HG03095 (cell line): ENCODE measurements around the gene KIF26B.

ENCODE experiments used
- ATAC-seq: cut with Tn5 transposase; IDR thresholded peaks from one replicate; pipeline ENCODE4 v1.9.1; 2021; ENCODE audit warnings: moderate library complexity; ENCODE audit not compliant: unreplicated experiment

Gene KIF26B

DNA sequence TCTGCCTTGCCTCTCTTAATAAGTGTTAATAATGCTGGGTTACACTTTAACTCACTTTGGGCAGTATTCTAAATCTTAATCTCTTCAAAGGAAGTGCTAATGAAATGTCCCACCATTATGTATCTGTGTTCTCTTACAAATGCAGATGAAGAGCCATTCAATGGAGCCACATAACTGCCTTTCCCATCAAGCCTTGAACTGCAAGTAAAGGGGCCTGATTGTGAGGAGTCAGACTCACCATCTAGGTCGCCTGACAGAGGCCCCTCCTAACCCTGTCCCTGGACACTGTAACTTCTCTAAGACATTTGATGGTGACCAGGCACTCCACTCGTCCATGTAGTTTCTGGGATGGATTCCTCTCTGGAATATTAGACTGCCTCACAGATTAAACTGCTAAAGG is 329.4 kb downstream of the KIF26B start:
- ATAC-seq, result no peak

DNA sequence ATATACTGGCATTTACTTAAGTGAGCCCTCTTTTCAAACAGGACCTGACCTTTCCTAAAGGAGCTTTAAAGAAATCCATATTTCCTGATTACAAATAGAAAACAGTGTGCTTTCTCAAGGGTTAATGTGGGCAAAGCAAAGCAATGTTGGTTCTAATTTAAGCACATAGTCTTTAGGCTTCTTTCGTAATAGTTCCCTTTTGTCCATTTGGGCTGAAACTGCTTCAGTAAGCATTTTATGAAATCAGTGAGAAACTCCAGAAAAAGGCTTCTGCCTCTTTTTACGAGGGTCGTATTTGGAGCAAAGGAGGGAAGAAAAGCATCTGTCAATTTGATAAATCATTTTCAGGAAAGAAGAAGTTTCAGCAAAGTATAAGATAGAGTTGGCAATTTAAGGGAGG is 331.2 kb downstream of the KIF26B start:
- ATAC-seq, result no peak

DNA sequence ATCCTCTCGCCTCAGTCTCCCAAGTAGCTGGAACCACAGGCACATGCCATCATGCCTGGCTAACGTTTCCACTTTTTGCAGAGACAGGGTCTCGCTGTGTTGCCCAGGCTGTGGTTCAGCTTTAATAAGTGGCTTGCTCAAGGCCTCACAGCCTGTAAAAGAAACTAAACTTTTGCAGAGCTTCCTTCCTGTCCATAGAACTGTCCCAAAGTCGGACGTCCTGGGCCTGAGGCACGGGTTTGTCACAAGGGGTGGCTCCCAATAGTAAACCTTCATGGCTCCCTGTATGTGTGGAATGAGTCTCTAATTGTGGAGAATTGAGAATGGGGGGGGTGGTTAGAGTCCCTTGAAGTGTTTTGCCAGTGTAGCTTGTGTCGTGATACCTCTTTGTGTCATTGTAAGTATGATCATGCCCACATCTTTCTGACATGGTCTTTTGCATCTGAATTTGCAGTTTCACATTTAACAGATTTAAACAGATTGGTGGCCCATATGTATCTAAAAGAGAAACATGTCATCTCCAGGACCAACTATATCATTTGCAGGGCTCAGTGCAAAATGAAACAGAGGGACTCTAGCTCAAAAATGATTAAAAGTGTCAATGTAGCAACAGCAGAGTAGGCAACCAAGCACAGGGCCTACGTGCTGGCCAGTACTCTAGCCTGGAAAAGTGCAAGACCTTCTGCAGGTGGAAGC is 332.1 kb downstream of the KIF26B start:
- ATAC-seq, result no peak

DNA sequence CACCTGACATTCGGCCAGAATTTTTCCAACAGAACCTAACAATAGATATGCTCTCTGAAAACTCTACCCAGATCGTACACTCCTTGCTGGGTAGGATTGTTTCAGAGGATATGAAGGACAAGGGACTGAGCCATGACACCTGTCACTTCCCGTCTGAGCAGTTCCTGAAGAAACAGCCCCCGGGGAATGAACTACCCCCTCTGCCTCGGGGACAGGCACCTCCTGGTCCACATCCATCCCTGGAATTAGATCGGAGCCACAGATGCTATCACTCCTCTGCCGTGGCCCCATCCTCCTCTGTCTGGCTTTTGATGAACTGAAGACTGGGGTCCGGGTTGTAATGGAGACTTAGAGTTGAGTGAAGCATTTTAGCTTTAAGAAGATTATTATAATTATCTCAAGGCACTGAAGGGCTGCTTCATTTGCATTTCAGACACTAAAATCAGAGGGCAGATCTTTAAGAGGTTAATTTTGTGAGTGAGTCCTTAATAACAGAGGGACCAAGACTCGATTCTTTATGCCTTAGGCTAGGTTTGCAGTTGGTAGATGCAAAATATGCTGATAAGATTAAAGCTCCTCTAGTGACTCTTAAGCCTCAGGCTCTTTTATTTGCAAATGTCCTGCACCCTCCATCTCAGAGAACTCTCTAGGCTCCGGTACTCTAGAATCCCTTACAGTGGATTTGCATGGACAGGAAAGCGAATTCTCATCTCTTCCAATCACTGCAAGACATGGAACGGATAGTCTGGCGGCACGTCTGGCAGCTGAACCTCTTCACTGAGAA is 333.8 kb downstream of the KIF26B start:
- no peak for ATAC-seq

DNA sequence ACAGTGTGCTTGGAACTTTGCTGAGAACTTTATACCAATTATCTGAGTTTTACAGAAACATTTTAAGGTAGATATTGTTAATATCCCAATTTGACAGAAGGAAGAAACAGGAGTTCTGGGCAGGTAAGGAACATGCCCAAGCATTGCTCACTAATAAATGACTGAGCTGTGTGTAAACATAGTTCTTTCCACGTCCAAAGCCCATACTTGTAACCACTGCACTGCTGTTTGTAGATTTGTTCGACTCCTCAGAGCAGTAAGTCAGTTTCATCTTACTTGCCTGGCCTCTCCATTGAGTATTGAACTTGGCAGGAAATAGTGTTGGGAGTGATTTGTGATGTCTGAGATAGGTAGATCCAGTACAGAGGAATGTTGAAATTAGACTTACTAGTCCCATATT is 335.1 kb downstream of the KIF26B start:
- ATAC-seq, result no peak

DNA sequence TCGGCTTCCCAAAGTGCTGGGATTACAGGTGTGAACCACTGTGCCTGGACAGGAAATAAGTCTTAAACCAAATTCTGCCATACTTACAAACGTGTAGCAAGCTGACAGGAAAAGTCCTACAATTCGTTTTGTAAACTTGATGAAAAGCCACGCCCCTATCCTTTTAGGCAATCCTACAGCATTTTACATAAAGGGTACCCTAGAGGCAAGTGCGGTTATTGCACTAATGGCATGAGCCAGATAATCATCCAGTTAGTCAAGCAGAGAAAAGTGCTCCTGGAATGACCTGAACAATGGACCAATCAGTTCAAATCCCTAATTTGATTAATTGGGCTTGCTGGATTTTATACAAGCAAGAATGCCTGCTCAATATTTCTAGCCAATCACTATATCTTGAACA is 338.2 kb downstream of the KIF26B start:
- ATAC-seq, result no peak

DNA sequence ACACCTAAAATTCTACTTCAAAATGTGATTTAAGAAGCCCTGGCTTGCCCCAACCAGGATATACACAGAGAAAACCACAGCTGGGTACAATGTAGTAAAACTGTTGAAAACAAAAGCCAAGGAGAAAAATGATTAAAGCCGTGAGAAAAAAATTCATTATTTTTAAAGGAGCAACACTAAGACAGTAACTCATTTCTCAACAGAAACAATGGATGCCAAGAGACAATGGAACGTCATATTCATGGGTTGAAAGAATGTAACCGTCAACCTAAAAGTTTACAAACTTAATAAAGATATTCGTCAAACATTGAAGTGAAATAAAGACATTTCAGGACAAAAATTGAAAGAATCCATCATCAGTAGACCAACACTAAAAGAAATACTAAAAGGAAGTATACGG is 340.9 kb downstream of the KIF26B start:
- ATAC-seq, result no peak

DNA sequence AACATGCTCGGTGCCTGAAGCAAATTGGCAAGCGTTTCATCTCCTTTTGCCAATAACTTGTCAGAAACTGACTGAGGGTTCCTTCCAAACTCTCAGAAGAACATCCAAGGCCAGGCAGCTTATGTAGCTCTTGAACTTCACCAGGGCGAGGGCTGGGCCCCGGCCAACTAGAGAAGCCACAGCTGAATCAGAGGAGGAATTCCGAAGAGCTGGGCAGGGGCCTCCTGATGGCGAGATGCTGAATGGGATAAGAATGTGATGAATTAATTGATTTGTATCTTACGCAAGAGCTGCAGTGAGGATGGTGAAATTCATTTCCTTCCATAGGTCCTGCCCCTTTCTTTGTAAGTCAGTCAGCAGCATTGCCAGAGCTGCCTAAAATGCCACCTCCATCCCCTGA is 345.8 kb downstream of the KIF26B start:
- ATAC-seq, result no peak

DNA sequence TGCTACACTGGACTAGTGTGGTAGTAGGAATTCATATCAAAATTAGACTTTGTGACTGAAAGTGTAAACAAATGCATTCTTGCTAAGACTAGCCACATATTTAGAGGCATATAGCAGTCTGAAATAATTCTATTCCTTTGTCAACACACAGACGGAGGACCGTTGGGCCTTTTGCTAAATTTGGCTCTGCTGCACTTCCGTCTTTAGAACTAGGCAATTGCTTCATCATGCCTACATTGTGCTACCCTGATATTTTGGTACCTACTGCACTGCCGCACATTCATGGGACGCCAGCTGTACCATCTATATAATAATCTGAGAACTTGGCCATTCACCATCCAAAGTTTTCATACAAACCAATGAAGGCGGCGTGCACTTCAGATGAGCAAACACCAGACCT is 346.8 kb downstream of the KIF26B start:
- ATAC-seq, result no peak

DNA sequence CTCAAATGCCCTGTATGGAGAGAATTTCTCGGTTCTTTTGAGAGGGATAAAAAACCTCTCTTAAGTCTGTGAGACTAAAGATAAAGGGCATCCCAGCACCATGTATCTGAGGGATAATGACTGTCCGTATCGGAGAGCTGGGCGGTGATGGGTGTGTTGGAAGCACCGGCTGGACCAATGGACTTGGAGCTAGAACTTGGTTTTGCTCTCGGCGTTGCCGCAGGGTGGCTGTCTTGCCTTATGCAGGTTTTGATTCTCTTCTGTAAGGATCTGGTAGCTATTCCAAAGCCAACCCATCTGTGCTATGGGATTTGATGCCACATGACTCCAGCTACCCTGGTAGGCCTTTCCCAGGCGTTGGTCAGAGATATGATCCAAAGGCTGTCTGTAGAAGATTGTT is 348.8 kb downstream of the KIF26B start:
- no peak for ATAC-seq

DNA sequence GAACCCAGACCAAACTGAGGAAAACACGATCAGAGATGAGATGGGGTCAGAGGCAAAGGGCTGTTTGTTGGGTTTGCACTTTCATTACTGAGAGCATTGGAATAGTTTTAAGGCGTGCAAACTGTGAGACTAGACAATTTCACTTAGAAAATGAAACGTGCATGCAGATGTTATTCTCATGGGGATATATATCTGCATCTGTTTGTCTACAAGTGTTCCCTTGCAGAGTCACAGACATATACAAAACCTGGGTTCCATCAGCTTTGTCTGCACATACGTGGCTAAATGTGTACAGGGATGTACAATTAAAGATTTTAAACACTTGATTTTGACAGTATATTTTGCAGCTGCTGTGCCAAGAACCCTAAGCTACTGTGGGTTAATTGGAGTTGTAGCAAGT is 355.4 kb downstream of the KIF26B start:
- ATAC-seq, result no peak

DNA sequence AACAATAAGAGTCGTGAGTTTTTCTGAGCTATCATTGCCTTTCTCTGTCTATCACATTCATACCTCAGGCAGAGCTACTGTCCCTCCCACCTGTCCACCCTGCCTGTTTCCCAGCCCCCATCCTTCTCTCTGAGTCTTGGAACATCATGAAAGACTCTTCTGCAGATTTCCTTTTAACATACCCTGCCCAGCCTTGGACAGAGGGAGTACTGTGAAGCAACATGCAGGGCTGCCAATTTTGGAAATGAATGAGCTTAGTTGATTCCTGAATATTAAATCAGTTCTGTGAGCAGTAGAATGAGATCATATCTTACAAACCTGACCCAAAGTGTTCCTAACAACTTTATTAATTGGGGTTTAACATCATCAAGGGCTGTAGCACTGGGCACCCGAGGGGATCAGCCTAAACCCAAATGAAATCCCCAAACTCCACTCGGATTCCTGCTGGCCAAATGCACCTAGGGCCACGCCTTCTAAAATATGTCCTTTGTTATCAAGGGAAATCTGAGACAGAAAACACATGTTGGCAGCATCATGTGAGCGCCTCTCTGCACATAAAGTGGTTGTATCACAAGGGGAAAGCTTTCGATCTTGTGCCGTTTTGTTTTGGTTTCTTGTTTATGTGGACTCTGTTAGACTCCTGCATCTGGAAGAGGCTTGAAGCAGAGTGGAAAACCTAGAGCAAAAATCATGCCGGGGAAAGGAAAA is 357.6 kb downstream of the KIF26B start:
- ATAC-seq, result no peak

DNA sequence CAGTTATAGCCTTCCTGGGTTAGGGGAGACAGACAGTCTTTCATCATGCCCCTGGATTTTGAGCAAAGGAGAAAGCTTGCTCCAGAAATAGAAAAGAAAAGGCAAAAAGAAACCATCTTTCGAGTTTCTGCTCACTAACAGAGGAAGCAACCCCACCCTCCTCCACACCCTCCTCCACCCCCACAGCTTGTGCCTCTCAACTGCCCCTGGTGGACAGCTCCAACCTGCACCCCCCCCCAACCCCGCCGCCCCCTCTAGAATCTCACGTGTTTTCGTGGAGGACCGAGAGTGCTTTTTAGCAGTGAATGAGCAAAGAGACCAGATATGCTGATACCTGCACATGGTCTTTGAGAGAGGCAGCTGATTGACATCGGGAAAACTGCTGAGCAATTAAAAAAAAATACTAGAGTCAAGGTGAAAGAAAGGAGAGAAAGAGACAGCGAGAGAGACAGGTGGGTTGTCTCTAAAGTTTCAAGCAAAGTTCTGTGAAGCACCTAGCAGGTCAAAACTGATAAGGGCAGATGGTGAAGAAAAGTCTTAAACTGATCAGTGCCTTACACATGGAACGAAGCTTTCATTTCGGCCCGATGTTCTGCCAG is 358.3 kb downstream of the KIF26B start:
- ATAC-seq, result no peak

DNA sequence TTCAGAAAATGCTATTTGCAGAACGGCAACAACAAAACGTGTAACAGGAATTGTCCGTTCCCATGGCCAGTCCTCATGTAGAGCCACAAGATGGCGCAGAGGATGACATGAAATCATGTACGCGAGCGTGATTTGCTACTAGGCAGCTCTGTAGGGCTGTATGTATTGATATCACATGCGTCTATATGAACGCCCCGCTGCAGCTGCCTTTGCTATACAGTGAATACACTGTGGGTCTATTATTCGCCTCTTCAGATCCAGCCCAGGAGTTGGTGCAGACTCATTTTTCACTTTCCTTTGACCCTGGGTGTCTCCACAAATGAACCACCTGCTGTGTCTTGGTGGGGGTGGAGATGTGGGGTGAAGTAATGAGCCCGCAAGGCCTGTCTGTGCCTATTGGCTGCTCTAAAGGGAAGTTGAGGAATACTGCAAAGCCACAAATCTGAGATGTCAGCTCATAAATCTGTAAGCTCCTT is 361.5 kb downstream of the KIF26B start:
- ATAC-seq, result no peak

DNA sequence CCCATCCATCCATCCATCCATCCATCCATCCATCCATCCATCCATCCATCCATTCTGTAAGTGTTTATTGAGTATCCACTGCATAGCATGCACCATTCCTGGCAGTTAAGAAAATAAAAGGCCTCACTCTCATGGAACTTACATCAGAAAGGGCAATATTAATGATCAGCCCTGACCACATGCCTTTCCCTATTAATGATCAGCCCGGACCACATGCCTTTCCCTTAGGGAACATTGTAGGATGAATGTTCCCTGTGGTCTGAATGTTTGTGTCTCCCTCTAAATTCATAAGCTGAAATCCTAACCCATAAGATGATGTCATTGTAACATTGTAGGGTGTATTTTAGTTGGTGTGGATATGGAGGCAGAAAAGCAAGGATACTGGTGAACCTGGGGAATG is 365.8 kb downstream of the KIF26B start:
- ATAC-seq, result no peak

DNA sequence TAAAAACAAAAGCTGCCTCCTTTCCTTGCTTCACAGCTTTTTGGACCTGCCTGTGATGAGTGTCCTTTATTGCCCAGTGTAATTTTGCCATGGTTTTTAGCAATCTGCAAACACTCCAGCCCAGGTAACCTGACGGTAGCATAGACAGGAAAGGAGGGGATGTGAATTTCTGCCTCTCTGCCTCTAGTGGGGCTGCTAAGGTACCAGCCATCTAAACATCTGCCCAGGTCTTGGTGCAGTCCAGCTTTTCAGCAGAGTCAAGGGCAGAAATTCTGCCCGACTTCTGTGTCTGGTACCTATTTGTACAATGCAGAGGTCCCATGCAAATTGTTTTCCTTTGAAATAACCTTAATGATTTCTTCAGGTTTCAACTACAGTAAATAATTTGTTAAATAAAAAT is 371.4 kb downstream of the KIF26B start:
- no peak for ATAC-seq

DNA sequence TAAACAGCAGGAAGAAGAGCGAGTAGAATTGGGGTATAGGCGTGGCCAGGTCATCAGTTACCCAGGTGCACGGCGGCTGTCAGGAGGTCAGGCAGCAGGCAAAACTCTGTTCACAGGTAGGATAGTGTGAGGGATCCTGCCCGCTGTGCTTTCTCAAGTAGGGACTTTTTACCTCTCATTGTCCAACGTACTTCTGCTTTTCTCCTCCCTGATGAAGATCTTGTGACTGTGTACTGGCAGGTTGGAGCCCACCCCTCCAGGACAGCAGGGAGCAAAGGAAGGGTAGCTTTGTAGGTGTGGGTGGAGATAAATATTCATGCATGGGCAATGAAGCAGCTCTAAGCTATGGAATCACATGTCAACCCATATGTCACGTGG is 373.5 kb downstream of the KIF26B start:
- no peak for ATAC-seq

DNA sequence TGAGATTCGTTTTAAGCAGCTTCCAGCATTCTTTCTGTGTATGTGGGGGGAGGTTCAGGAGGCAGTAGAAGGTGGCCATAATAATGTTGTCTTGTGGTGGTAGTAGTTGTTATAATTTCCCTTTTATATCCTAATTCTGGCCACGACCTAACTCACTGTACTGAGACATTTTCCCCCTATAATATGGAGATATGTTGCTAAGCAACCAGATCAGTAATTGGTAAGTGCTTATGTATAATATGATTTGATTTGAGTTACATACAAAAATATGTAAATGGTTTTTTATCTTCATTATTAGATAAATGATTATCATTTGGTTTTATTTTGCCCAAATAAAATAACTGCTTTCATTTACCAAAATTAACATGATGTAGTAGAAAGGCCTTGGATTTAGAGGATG is 376.2 kb downstream of the KIF26B start:
- ATAC-seq, result no peak

DNA sequence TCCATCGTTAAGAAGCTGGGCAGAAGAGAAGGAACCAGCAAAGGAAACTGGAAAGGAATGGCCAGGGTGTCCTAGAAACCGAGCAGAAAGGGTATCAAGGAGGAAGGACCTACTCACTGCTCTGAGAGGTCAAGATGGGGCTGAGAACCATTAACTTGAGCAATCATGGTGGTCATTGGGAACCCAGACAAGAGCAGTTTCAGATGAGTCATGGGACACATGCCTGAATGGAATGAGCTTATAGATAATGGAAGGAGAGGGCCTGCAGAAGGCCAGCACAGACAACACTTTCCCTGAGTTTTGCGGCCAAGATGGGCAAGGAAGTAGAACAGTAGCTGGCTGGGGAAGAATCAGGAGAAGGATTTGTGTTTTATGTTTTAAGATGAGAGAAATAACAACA is 383.2 kb downstream of the KIF26B start:
- no peak for ATAC-seq

DNA sequence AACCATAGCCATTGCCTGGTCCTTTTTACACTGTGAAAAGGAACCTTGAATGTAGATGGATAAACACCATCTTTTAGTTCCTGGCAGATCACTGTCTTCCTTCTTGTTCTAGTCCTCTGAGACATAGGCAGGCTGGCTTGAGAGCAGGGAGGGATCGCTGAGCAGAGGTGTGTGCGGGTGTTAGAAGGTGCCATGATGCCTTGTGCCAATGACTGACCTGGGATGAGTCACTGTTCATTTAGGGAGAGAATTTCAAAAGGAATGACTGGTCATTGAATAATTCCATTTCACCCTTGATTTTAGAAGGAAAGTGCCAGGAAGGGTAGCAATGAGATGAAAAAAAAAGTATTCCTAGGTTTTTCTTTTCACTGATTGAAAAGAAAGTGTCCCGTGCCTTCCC is 383.9 kb downstream of the KIF26B start:
- ATAC-seq, result no peak

DNA sequence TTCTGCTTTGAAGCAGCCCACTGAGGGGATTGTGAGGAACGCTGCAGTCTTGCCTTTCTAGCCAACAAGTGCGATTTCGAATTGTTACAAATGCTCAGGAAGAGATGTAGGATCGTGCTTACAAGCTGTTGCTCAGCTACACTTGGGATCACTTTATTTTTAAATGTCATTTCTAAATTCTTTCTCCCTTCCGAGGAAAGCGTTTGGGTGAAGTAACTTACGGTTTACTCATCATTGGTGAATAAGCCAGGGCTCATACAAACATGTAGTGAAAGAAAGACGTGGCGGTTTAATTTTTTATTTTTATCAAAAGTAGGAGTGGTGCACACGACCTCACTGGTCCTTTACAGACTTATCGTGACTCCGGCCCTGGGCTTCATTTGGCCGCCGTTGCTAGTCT is 386.6 kb downstream of the KIF26B start:
- no peak for ATAC-seq

DNA sequence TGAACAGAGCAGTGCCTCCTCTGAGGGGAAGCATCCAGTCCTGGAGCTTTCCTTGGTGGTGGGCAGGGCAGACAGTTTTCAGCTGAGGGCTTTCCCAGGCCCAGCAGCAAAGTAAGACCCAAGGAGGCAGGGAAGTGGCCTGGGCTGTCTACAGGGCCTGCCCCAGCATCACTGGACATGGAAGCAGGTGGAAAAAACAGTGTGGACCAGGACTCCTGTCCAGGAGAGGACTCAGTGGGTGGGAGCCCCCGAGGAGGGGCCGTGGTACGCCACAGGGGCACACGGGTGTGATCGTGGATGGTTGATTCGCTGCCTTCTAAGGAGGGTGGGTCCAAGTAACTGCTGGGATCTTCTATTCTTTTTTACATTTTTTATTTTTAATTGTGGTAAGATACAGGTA is 387.6 kb downstream of the KIF26B start:
- no peak for ATAC-seq
